GM12865 (cell line): Measurements from ENCODE around the gene DSTN.

ENCODE experiments used
- DNase-seq: peaks from one replicate; pipeline ENCODE4 v3.0.0; 2010; ENCODE audit warnings: low read depth
- H3K4me3 ChIP-seq: 2 replicates; pipeline ENCODE4 v1.5.1; 2011; ENCODE audit warnings: mild to moderate bottlenecking, low read depth, low read length, control low read depth
- CTCF ChIP-seq: IDR thresholded peaks from 2 replicates; pipeline ENCODE4 v1.5.1; 2011; ENCODE audit warnings: low read length, control low read depth, low read depth, inconsistent platforms; ENCODE audit not compliant: insufficient read depth; ENCODE audit errors: missing control alignments

Gene DSTN

GRCh38 chr20:17618673-17619013 lies 48.8 kb downstream of the DSTN start:
- DNase-seq: no peak
- no peak overlapping the region for H3K4me3 ChIP-seq
- TF ChIP-seq CTCF: no peak

GRCh38 chr20:17619351-17620093 lies 49.6 kb downstream of the DSTN start:
- no peak for DNase-seq
- TF ChIP-seq CTCF: no peak
- no peak overlapping the region for H3K4me3 ChIP-seq

GRCh38 chr20:17620371-17621228 lies 50.7 kb downstream of the DSTN start:
- no peak overlapping the region for H3K4me3 ChIP-seq
- no peak for TF ChIP-seq CTCF

GRCh38 chr20:17621229-17621968 lies 51.5 kb downstream of the DSTN start:
- DNase-seq: no peak
- no peak for TF ChIP-seq CTCF

More at GRCh38 chr20:17620371-17621228, 50.7 kb downstream of the DSTN start:
- no peak for DNase-seq

GRCh38 chr20:17622086-17622850 lies 52.4 kb downstream of the DSTN start:
- no peak for DNase-seq
- TF ChIP-seq CTCF: no peak
- no peak overlapping the region for H3K4me3 ChIP-seq

More at GRCh38 chr20:17621229-17621968, 51.5 kb downstream of the DSTN start:
- H3K4me3 ChIP-seq: no peak overlapping the region

GRCh38 chr20:17622851-17623508 lies 53.1 kb downstream of the DSTN start:
- TF ChIP-seq CTCF: no peak
- H3K4me3 ChIP-seq: no peak overlapping the region

More at GRCh38 chr20:17622851-17623508, 53.1 kb downstream of the DSTN start:
- DNase-seq: no peak
